HG03135 (cell line): ENCODE data around the gene MYO9A.

ENCODE experiments used
- ATAC-seq: cut with Tn5 transposase; IDR thresholded peaks from one replicate; pipeline ENCODE4 v1.9.1; 2021; ENCODE audit warnings: mild to moderate bottlenecking, moderate library complexity; ENCODE audit not compliant: unreplicated experiment

Gene MYO9A

DNA sequence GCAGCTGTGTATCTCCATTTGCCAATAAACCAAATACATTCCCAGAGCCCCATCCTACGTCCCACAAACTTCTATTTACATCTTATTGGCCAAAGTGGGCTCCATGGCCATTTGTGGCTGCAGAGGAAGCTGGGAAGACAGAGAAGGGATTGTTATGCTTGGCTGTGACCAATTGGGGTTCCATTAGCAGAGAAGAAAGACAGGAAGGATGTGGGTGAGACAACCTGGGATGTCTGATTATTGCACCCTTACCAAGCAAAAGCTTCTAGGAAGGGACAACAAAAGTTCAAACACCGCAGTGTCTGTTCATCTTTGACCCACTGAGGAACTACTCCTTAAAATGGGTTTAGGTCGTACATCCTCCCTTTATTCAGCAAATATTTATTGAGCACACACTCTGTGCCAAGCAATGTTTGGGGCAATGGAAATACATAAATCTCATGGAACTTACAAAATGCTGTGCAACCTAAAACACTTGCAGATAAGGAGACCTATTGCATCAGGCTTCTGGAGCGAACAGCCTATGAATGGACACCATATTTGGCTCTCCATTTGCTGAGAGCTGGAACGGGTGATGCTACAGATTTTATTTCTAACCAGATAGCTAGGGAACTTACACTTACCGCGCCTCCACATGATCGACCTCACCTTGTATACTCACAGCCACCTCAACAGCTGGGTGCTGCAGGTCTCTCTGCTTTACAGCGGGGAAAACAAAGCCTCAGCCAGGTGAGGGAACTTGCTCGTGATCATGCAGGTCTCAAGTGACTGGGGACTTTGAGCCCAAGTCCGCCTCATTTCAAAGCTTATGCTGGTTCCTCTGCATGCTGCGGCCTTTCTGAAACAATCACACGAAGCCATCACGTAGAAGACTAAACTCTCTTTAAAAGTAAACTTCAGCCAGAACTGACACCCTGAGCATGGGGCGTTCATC lies 329.0 kb downstream of the MYO9A start:
- ATAC-seq: no peak

DNA sequence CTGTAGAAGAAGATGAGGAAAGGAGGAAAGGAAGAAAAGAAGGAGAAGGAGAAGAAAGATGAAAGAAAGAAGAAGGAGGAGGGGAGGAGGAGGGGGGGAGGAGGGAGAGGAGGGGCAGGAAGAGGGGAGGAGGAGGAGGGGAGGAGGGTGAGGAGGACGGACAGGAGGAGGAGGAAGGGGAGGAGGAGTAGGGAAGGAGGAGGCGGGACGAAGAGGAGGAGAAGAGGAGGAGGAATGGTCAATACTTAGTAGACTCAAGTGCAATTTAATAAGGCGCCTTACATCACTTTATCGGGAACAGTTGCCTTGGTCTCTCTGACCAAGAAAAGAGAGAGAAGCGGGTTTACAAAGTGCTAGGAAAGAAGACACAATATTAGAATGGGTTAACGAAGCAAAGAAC lies 331.3 kb downstream of the MYO9A start:
- no peak for ATAC-seq

GRCh38 chr15:71785996-71786395 lies 332.0 kb downstream of the MYO9A start:
- no peak for ATAC-seq

- ATAC-seq: no peak
Measured at GRCh38 chr15:71784719-71785118, 333.2 kb downstream of the MYO9A start.

DNA sequence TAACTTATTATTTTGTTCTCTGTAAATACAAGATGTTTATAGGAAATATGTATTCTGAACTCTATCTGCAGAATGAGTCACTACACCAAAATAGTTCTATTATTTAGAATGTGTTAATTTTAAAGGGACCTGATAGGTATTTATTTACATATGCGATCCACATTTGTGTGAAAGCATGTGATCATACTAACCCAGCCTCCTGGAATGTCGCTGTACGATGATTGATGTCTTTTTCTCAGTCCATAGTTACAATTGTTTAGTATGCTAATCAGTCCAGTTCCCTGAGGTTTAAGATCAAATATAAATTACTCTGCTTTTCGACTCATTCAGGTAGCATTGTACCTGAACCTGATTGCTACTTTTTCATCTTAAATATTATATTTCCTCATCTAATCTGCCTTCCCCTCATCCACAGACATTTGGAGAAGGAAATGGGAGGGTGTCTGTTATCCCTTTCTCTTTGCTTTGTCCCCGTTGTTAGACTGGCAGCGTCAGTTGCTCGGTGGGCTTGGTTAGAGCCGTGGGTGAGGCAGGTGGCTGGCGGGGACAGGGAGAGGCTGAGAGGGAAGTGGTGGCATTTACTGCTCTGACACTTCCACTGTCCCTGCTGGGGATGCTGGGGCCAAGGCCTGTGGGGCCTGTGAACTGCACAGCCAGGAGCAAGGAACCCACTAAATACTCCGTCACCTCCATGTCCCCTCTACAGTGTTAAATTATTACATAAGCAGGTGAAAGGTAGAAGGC lies 335.4 kb downstream of the MYO9A start:
- no peak for ATAC-seq

- ATAC-seq: no peak
Measured at GRCh38 chr15:71781965-71782265, 336.0 kb downstream of the MYO9A start.

- no peak for ATAC-seq
Measured at GRCh38 chr15:71781179-71781964, 336.6 kb downstream of the MYO9A start.

GRCh38 chr15:71780115-71780976 lies 337.6 kb downstream of the MYO9A start:
- ATAC-seq: no peak

DNA sequence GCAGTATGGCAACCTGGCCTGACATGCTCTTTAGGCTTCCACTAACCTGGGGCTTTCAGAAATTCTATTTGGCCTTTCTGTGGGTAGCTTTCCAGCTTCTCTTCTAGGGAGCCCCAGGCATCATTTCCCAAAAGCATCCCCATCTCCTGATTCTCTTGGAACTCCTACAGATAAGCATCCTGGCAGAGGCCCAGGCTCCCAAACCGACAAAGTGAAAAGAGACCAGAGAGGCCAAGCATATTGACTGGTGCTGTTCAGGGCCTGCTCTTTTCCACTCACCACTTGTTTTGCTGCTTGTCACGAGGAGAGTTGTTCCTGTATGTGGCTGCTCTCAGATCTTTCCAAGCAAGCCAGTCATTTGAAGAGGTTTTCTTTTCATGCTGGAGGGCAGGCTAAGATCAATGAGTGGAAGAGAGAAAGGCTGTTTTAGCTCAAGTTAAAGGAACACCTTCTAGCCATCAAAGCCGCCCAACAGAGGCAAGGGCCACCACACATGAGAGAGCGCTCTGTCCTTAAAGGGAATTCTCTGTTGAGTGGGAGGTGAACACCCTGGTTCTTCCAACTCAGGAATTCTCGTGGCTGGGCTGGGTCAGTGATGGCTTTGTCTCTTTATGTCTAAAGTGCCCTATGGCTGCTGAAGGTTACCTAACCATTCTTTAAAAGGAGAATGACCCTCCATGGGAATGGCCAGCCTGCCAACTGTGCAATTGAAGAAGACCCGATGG lies 338.7 kb downstream of the MYO9A start:
- ATAC-seq: no peak

DNA sequence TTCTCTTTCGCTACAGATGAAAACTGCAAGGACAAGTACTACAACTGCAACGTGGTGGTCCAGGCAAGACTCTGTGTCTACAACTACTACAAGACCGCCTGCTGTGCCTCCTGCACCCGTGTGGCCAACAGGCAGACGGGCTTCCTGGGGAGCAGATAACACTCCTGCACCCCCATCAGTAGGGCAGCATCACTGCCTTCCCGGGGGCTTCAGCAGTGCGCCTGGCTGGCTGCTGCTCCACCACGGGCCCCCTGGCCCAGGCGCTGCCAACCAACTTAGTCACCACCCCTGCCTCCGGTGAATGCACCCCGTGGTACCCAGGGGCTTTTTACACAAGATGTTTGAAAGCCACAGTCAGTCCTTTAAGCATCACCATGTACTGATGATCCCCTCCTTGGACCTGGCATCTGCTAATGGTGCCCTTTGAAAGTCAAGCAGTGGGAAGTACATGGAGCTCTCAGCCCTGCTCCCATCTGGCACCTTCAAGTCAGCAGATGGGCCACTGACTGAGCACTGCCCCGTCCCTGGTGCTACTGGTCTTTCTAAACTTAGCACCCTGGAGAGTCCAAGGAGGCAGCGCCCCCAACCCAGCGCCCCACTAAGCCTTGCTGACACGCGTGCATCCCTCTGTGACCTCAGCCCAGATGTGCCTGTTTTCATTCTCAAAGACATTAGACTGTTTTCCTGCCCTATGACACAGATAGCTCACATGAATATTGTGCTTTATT lies 340.6 kb downstream of the MYO9A start:
- no peak for ATAC-seq

- no peak for ATAC-seq
Measured at GRCh38 chr15:71776304-71776703, 341.6 kb downstream of the MYO9A start.

- ATAC-seq: no peak
Measured at GRCh38 chr15:71775856-71776255, 342.1 kb downstream of the MYO9A start.

GRCh38 chr15:71773206-71773859 lies 344.6 kb downstream of the MYO9A start:
- ATAC-seq: no peak
